Anterior cingulate cortex (tissue), 58 donors: Measurements from ENCODE around the gene EGFR.

Experiments used
- DNase-seq, 58 donors: peaks; one replicate each; lab custom pipeline; 2025; lab: John Stamatoyannopoulos, UW

EGFR gene

GRCh38 chr7:55093674-55094073 is 74.9 kb downstream of the EGFR start:
- DNase-seq, result no peak

- DNase-seq, result no peak
These were observed 75.4 kb downstream of the EGFR start for GRCh38 chr7:55094092-55094690.

- DNase-seq, result no peak
These were observed 76.9 kb downstream of the EGFR start for GRCh38 chr7:55095672-55096071.

GRCh38 chr7:55096323-55096722 is 77.5 kb downstream of the EGFR start:
- DNase-seq, result no peak

- DNase-seq, result no peak
These were observed 78.3 kb downstream of the EGFR start for GRCh38 chr7:55097100-55097499.

GRCh38 chr7:55099066-55099820 is 80.4 kb downstream of the EGFR start:
- peak in 19 of 58 donors; percentile 14 to 78 (median 36) for DNase-seq

- DNase-seq, result peak in 1 of 58 donors; percentile 29
These were observed 81.2 kb downstream of the EGFR start for GRCh38 chr7:55099821-55100543.

- DNase-seq, result no peak
These were observed 81.9 kb downstream of the EGFR start for GRCh38 chr7:55100544-55101327.

GRCh38 chr7:55101359-55101758 is 82.5 kb downstream of the EGFR start:
- no peak for DNase-seq

GRCh38 chr7:55104123-55104522 is 85.3 kb downstream of the EGFR start:
- DNase-seq, result no peak

- DNase-seq, result no peak
These were observed 86.1 kb downstream of the EGFR start for GRCh38 chr7:55104712-55105433.

GRCh38 chr7:55105952-55106351 is 87.1 kb downstream of the EGFR start:
- no peak for DNase-seq

- no peak for DNase-seq
These were observed 89.1 kb downstream of the EGFR start for GRCh38 chr7:55107946-55108345.

GRCh38 chr7:55108401-55108800 is 89.6 kb downstream of the EGFR start:
- DNase-seq, result no peak

- no peak for DNase-seq
These were observed 90.0 kb downstream of the EGFR start for GRCh38 chr7:55108818-55109217.

GRCh38 chr7:55109404-55110167 is 90.8 kb downstream of the EGFR start:
- DNase-seq, result no peak

- DNase-seq, result peak in 1 of 58 donors; percentile 53
These were observed 91.6 kb downstream of the EGFR start for GRCh38 chr7:55110282-55110992.

- peak in 10 of 58 donors; percentile 18 to 53 (median 30) for DNase-seq
These were observed 92.2 kb downstream of the EGFR start for GRCh38 chr7:55110993-55111361.

GRCh38 chr7:55112056-55112455 is 93.2 kb downstream of the EGFR start:
- DNase-seq, result no peak
